Smooth muscle cell of the brain vasculature (primary cell): ENCODE results near the gene GLYATL3.
A peak's percentile ranks its signal among the peaks of the same experiment; 100 is the strongest.

Experiments
- DNase-seq: peaks from one replicate; pipeline ENCODE4 v3.0.0-alpha.2; 2012; ENCODE audit warnings: low read depth, low spot score

Gene GLYATL3

DNA sequence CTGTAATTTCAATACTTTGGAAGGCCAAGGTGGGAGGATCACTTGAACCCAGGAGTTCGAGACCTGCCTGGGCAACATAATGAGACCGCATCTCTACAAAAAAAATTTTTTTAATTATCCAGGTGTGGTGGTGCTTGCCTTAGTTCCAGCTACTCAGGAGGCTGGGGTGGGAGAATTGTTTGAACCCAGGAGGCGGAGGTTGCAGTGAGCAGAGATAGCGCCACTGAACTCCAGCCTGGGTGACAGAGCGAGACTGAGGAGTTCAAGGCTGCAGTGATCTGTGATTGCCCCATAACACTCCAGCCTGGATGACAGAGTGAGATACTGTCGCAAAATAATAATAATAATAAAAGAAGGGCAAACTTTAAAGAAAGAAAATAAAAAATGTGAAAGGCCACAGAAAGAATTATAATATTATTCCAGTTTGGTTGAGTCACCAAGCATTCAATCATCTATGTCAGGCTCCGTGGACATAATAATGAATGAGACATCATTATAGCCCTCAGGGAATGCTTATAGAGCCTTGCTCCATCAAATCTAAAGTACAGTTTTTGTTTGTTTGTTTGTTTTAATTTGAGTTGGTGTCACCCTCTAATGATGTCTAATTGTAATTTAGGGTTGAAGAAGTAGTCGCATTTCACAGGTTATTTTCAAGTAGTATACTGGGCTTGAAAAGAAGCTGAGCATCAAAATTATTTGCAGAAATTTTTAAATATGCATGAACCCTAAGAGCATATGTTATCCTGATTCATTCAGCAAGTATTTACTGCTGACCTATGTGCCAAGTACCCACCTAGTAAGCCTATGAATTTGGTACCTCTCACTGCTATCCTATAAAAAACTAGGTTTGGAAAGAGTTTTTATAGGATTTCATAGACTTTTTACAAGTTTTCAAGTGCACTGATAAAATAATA is 15.1 kb downstream of the GLYATL3 start:
- DNase-seq: no peak

DNA sequence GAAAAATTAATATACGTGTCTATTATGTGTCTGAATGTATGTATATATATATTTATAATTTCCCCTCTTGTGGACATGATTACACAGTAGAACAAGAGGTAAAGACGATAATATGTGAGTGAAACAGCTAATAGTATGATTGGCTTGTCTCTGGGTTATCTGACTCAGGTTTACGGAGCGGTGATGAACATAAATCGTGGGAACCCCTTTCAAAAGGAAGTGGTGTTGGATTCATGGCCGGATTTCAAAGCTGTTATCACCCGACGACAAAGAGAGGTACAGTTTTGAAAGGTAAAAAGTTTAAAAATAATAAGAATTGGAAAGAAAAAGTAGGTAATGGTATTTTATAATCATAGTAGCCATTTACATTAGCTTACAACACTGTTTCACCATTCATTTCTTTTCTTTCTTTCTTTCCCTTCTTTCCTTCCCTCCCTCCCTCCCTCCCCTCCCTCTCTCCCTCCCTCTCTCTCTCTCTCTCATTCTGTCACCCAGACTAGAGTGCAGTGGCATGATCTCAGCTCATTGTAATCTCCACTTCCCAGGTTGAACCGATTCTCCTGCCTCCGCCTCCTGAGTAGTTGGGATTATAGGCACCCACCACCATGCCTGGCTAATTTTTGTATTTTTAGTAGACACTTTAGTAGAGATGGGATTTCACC is 15.9 kb downstream of the GLYATL3 start:
- no peak for DNase-seq

DNA sequence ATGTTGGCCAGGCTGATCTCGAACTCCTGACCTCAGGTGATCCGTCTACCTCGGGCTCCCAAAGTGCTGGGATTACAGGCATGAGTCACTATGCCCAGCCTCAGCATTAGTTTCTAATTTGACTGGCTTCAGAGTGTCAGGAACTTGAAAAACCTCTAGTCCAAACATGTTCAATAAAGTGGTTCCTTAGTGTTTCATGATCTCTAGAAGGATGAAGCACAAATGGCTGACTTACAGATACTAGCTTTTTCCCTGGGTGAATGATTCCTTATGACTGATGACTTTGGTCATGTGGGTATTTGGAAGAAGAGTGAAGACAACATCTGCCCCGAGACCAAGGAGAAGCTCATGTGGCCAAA is 16.4 kb downstream of the GLYATL3 start:
- DNase-seq: no peak

DNA sequence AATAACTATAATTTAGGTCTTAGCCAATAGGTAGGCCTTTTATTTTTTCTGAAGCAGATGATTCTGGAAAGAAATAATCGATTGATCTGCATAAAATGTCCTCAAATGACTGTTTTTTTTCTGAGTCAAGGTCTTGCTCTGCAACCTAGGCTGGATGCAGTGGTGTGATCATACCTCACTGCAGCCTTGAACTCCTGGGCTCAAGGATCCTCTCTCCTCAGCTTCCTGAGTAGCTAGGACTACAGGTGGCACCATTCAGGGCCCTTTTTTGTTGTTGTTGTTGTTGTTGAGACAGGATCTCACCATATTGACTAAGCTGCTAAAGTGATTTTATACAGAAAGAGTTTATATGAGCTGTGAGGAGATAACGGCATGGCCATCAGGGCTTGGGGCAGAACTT is 18.2 kb downstream of the GLYATL3 start:
- no peak for DNase-seq

DNA sequence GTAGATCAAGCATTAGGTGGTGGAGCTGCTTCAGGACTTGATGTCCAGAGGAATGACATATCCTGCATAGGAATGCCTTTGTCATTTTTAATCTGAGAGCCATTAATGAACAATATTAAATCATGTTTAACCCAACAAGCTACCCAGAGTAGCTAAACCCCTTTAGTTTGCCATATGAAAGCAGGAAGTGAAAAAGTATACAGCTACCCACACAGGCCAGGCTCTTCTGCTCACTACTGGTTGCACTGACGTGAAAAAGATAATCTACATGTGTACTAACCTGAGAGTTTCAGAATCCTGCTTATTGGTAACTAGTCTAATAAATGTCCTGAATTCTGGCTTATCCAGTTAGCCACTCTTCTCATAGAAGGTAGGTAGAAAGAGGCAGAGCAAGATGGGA is 19.9 kb downstream of the GLYATL3 start:
- DNase-seq: no peak

DNA sequence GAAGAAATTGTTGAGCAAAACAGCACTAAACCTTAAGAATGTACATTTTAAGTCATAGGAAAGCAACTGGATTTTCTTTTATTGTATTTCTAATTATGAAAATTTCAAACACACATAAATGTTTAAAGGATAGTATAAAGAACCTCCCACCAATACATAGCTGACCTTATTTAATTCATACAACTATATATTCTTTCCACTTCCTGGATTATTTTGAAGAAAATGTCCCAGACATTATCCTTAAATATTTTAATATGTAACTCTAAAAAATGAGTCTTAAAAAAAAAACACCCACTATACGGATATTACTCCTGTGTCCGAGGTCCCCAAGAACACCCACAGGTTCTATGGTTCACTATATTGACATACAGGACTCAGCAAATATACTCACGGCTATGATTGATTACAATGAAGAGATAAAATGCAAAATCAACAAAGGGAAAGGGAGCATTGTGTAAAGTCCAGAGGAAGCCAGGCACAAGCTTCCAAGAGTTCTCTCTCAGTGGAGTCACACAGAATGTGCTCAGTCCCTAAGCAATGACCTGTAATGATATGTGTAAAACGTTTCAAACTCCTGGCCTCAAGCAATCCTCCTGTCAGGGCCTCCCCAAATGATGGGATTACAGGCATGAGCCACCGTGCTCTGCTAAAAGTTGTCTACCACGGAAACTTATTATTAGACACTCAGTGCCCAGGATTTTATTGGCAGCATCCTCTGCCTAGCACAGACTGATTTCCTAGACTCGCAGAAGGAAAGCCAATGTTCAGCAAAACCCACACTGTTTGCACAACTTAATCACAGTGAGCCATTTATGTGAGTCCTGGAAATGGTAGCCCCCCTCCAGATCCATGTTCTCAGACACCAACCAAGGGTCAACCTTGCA is 23.2 kb downstream of the GLYATL3 start:
- DNase-seq: no peak

DNA sequence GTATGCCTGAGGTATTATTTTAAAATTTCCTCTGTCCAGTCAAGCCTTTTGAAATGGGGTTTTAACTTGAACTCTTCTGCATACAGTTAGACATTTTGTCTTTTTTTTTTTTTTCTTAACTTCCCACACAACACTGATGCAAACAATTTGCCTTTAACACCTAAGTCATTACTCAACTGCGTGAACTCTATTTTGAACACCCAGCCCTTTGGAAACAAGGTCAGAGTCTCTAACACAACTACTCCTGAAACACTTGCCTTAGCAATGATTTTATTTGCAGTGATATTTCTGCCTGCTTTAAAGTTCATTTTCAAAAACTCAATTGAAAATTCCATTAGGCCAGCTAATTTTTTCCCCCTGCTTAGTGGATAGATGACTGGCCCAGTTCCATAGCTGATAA is 24.2 kb downstream of the GLYATL3 start:
- no peak for DNase-seq

DNA sequence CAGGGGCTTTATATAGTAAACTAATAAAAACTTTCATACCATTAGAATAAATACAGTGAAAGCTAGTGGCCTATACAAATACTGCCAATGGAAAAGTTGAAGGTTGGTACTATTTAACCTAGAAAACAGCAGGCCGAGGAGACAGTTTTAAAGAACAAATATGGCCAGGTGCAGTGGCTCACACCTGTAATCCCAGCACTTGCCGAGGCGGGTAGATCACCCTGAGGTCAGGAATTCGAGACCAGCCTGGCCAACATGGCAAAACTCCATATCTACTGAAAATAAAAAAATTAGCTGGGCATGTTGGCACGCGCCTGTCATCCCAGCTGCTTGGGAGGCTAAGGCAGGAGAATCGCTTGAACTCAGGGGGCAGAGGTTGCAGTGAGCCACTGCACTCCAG is 24.8 kb downstream of the GLYATL3 start:
- no peak for DNase-seq

DNA sequence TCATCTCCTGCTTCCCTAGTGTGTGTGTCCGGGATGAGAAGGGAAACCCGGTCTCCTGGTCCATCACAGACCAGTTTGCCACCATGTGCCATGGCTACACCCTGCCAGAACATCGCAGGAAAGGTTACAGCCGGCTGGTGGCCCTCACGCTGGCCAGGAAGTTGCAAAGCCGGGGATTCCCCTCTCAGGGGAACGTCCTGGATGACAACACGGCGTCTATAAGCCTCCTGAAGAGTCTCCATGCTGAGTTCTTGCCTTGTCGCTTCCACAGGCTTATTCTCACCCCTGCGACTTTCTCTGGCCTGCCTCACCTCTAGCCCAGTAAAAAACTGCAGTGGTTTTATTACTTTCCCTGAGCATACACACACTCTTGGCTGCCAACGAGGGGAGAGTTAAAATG is 26.9 kb downstream of the GLYATL3 start:
- no peak for DNase-seq

DNA sequence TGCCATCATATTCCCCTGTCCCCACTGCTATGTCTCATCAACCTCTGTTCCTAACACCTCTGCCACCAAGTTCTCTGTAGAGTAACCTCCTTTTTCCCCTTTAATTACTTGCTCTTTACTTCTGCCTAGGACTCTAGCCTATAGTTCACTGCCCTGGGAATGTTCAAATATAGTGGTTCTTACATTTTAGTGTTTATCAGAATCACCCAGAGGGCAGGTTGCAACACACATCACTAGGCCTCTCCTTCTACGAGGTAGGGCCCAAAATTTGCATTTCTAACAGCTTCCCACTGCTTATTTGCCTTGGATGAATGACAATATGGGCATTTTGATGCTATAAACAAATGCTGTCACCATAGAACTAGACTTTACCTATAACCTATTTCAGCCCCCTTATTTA is 27.6 kb downstream of the GLYATL3 start:
- DNase-seq: no peak

DNA sequence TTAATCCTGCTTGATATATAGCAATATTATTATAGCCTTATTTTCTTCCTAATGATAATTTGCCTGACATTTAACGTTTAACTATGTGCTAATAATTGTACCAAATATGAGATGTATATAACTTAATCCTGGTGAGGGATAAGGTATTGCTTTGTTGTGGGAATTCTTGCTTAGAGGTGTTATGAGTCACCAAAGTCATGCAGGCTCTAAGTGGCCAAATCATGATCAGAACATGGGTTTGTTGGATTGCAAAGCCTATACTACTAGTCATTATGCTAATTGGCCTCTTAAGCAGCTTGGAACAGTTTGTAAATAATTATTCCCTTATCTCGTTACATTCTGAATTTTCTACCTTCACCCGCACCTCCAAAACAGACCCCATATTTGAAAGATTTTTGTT is 28.8 kb downstream of the GLYATL3 start:
- no peak for DNase-seq

DNA sequence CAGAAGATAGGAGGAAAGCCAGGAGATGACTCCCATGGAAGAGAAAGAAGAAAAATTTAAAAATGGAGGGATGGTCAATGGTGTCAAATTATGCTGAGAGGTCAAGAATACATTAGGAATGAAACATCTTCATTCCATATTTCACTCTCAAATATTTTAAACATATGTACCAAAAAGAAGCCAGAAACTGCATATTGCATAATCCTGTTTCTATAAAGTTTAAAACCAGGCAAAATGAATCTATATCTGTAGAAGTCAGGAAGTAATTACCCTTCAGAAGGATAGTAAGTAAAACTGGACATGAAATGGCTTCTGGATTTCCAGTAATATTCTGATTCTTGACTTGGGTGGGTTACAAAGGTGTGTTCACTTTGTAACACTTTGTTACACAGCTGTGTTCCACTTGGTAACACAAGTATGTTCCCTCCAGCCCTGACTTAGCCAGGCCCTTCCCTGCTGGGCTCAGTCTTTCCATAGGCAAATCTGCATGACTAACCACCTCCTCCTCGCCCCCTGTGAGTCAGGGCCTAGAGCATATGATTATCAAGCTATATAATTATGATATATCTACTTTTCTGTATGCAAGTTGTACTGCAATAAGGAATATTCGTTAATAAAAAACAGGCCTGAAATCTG is 30.5 kb downstream of the GLYATL3 start:
- no peak for DNase-seq

DNA sequence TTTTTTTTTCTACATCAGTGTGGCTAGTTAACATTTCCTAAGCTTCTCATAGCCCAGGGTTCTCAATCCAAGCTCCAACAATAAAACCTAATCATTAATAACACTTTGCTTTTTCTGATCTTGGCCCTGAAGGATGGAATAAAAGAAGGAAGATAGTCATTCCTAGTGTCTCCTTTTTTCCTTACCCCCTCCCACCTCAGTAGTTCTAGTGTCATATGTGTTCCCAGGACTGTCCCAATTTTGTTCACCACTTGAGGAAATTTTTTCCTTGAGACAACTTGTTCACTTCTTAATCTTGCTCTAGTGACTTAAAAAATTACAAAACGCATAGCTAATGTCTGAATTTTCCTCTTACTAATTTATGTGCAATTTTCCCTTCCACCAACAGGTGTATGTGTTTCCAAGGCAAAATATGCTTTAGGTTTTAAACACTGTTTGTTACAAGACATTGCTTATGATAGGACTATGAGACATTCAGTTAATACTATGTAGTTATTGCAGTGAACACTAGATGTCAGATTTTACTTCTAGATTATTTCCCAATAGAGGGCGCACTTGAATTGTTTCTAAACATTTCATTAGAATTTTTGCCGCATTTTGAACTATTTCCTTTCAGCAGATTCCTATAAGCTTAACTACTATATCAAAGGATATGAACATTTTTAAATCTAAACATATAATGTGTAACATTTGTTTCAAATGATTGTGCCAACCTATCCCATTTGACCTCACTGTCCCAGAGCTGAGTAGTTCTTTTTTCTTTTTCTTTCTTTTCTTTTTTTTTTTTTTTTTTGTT is 32.2 kb downstream of the GLYATL3 start:
- peak; percentile 18 for DNase-seq

DNA sequence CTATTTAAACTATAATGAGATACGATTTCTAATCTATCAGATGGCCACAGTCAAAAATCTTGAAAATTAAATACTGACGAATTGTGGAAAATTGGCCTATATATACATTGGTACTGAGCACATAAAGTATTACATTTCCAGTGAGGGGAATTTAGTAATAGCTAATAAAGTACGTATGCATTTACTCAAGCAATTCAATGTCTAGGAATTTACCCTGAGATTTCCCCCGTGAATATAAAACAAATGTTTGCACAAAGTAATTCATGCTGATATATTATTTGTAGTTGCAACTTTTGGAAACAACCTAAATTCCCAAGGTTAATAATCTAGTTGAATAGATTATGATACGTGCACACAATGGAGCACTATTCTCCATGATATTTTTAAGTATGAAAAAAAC is 36.1 kb downstream of the GLYATL3 start:
- DNase-seq: no peak

DNA sequence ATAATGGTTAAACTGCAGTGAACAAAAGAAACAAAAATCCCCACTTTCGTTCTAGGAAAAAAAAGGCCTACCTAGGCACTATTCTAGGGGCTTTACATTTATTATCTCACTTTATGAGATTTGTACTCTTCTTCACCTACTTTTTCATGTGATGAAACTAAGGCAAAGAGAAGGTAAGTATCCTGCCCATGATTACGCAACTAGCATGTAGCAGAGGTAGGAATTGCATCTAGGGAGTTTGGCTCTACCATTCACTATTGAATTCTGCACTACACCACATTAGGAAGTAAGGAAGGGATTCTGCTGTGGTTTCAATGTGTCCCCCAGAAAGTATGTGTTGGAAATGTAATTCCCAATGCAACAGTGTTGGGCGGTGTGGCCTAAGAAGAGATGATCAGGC is 39.4 kb downstream of the GLYATL3 start:
- no peak for DNase-seq

DNA sequence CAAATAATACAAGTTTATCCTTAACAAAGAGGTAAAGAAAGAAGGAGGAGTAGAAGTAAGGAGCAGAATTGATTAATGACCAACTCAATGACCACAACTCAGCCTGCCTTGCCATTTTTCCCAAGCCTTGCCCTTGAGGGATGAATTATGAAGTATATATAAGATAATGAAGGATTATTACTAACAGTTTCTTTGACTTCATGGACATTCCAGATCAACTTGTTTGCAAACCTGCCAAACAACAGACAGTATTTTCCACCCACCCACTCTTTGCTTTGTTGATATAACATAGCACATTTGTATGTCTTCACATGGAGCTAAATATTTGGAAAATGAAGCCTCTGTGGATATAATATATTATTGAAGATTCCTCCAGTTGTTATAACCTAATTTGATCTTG is 40.9 kb downstream of the GLYATL3 start:
- DNase-seq: no peak

DNA sequence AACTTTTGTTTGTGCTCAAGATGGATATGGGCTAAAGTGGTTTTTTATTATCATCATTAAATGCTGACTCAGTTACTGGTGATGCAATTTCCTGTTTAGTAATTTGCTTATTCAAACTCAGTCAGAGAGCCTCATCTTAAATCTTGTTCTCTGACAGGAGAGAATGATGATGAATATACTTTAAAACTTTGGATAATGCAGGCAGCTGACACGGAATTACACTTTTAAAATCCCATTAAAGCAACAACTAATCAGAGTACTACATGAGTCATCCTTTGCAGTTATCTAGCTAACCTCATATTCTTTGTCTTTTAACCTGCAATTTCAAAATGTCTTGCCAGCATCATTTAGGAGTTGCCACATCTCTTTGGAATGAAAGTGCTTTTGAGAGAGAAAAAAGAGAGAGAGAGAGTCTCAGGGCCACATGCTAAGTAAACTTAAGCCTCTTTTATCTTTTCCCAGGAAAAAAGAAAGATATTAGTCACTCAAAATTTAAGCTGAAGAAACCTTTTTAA is 41.5 kb downstream of the GLYATL3 start:
- DNase-seq: no peak

DNA sequence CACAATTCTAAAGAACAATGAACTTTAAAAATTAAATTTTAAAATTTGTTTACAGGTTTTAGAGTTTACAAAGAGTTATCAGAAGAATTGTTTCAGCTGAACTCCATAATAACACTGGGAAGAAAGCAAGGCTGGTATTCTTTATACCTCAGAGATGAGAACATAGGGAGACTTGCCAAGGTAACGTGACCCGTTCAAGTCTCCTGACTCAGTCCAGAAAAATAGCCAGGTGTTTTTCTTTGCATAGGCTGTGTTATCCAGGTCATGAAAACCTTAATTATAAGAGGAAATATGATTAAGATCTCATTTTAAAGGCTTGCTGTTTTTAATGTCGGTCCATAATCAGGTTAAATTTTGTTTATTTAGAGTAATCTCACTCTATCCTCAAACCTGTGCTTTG is 42.2 kb downstream of the GLYATL3 start:
- DNase-seq: no peak

DNA sequence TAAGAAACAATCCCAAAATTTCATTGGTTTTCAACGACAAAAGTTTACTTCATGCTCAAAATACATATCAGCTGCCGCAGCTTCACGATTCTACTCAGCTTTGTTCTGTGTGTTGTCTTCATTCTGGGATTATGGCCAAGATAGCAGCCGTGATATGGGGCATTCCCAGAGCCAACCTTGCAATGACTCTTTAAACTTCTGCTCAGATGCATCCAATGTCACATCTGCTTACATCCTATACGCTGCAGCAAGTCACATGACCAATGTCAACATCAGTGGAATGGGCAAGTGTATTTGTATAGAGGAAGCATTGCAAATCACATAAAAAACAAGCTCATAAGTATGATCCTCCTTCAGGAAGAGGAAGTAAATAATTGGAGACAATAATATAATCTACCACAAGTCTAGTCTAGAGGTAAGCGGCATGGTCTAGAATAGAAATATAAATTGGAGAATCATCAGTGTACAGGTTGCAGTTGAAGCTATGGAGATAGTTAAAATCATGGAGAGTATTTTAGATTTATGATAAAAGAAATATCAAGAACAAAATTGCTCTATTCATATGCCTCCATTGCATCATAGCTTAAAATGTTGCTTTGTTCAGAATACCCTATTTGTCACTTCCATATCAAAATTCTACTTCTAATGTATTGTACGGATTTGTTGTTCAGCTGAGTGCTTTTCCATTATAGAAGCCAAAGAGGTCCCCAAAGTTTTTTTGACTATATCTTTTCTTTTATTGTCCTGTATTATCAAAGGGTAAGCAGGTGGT is 43.5 kb downstream of the GLYATL3 start:
- DNase-seq: no peak

DNA sequence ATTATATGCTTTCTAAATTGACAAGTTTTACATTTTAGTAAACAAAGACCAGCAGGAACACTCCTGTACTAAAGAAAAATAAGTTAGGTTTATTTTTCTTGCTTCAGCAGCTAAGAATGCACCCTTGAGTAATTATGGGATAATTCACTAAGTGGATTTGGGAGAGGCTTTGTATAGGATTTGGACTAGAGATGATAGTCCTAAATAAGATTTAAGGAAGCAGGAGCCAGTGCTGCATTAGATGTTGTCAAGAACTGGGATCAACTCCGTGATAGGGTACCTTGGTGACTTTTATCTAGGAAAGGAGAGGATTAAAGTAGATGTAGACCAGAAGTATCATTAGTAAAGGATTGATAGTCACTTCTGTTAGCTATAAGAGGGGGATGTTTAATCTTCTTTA is 46.6 kb downstream of the GLYATL3 start:
- DNase-seq: no peak
